Endothelial cell (in vitro differentiated cells): ENCODE measurements around the gene BMP10. TPM values are rescaled to one million over a fixed set of nuclear protein-coding genes. Genes with fewer than 3 reads are reported as not detected.

Experiments used
- DNase-seq: peaks from one replicate; pipeline ENCODE4 v3.0.0; 2021; ENCODE audit warnings: low spot score
- H3K27ac Mint-ChIP-seq: one replicate; pipeline ENCODE4 v1.8.0; 2021; ENCODE audit warnings: mixed read lengths, inconsistent platforms; ENCODE audit not compliant: unreplicated experiment
- H3K27me3 Mint-ChIP-seq: one replicate; pipeline ENCODE4 v1.8.0; 2021; ENCODE audit warnings: mild to moderate bottlenecking, moderate library complexity, mixed read lengths, inconsistent platforms; ENCODE audit not compliant: unreplicated experiment
- H3K36me3 Mint-ChIP-seq: one replicate; pipeline ENCODE4 v1.8.0; 2021; ENCODE audit warnings: mild to moderate bottlenecking, low read depth, mixed read lengths, inconsistent platforms; ENCODE audit not compliant: unreplicated experiment
- H3K4me1 Mint-ChIP-seq: one replicate; pipeline ENCODE4 v1.8.0; 2021; ENCODE audit warnings: mild to moderate bottlenecking, mixed read lengths, inconsistent platforms; ENCODE audit not compliant: unreplicated experiment
- H3K4me3 Mint-ChIP-seq: one replicate; pipeline ENCODE4 v1.8.0; 2021; ENCODE audit warnings: mild to moderate bottlenecking, mixed read lengths, inconsistent platforms; ENCODE audit not compliant: unreplicated experiment
- H3K9me3 Mint-ChIP-seq: one replicate; pipeline ENCODE4 v1.8.0; 2021; ENCODE audit warnings: mixed read lengths, inconsistent platforms; ENCODE audit not compliant: unreplicated experiment
- total RNA-seq: library from RNA; stranded (reverse); fragmentation: NEBNext Ultra II Directional; extraction: Animal tissue kit (Norgen Biotek cat#: 25700); gene quantifications from one replicate; pipeline ENCODE4 v1.2.1, GENCODE V29; 2021; ENCODE audit not compliant: unreplicated experiment
- TF ChIP-seq, protein P1 (sequence below): fragments of 200-600 bp; sonication (generic); IDR thresholded peaks from one replicate; pipeline ENCODE4 v1.5.0; 2021; ENCODE audit warnings: antibody characterized with exemption; ENCODE audit not compliant: unreplicated experiment

Gene BMP10
- total RNA-seq, 1 donor from 2014 or later: not detected

- H3K36me3 Mint-ChIP-seq: no peaks in the 10 kb centered on the region
- H3K9me3 Mint-ChIP-seq: no peaks in the 10 kb centered on the region
- no peaks in the 10 kb centered on the region for H3K27me3 Mint-ChIP-seq
- DNase-seq: no peak
- no peak overlapping the region for H3K27ac Mint-ChIP-seq
- no peaks in the 10 kb centered on the region for H3K4me1 Mint-ChIP-seq
- TF ChIP-seq, protein P1, sequence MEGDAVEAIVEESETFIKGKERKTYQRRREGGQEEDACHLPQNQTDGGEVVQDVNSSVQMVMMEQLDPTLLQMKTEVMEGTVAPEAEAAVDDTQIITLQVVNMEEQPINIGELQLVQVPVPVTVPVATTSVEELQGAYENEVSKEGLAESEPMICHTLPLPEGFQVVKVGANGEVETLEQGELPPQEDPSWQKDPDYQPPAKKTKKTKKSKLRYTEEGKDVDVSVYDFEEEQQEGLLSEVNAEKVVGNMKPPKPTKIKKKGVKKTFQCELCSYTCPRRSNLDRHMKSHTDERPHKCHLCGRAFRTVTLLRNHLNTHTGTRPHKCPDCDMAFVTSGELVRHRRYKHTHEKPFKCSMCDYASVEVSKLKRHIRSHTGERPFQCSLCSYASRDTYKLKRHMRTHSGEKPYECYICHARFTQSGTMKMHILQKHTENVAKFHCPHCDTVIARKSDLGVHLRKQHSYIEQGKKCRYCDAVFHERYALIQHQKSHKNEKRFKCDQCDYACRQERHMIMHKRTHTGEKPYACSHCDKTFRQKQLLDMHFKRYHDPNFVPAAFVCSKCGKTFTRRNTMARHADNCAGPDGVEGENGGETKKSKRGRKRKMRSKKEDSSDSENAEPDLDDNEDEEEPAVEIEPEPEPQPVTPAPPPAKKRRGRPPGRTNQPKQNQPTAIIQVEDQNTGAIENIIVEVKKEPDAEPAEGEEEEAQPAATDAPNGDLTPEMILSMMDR: no peak
- no peak overlapping the region for H3K4me3 Mint-ChIP-seq
These were observed 14.5 kb upstream of the BMP10 start for GRCh38 chr2:68885811-68886075.

- DNase-seq: no peak
- Mint-ChIP-seq H3K27me3 (no peaks in the 10 kb centered on the region), H3K36me3 (no peaks in the 10 kb centered on the region), H3K27ac (no peak overlapping the region), H3K9me3 (no peaks in the 10 kb centered on the region), H3K4me1 (no peaks in the 10 kb centered on the region), H3K4me3 (no peak overlapping the region)
- TF ChIP-seq, protein P1: no peak
These were observed 14.0 kb upstream of the BMP10 start for GRCh38 chr2:68885074-68885810.

GRCh38 chr2:68880213-68880612 is 9.0 kb upstream of the BMP10 start:
- DNase-seq: no peak
- TF ChIP-seq, protein P1: no peak
- Mint-ChIP-seq H3K4me1 (no peaks in the 10 kb centered on the region), H3K27ac (no peak overlapping the region), H3K9me3 (no peaks in the 10 kb centered on the region), H3K4me3 (no peak overlapping the region), H3K27me3 (no peaks in the 10 kb centered on the region), H3K36me3 (no peaks in the 10 kb centered on the region)

- H3K36me3 Mint-ChIP-seq: no peaks in the 10 kb centered on the region
- TF ChIP-seq, protein P1: no peak
- H3K4me3 Mint-ChIP-seq: no peak overlapping the region
- H3K27ac Mint-ChIP-seq: no peak overlapping the region
- no peaks in the 10 kb centered on the region for H3K27me3 Mint-ChIP-seq
- no peaks in the 10 kb centered on the region for H3K4me1 Mint-ChIP-seq
- H3K9me3 Mint-ChIP-seq: no peaks in the 10 kb centered on the region
- DNase-seq: no peak
These were observed 8.1 kb upstream of the BMP10 start for GRCh38 chr2:68879296-68879695.

GRCh38 chr2:68878753-68879152 is 7.6 kb upstream of the BMP10 start:
- no peak for DNase-seq
- H3K27ac Mint-ChIP-seq: no peak overlapping the region

More at GRCh38 chr2:68878753-68879152, 7.6 kb upstream of the BMP10 start:
- H3K9me3 Mint-ChIP-seq: no peaks in the 10 kb centered on the region
- no peaks in the 10 kb centered on the region for H3K36me3 Mint-ChIP-seq
- no peaks in the 10 kb centered on the region for H3K4me1 Mint-ChIP-seq
- TF ChIP-seq, protein P1: no peak
- H3K4me3 Mint-ChIP-seq: no peak overlapping the region
- no peaks in the 10 kb centered on the region for H3K27me3 Mint-ChIP-seq
